Lower lobe of right lung (tissue), 2 donors: ENCODE results near the gene NOD1. TPM values are rescaled to one million over a fixed set of nuclear protein-coding genes. Genes with fewer than 3 reads are reported as not detected.

Source experiments
- ATAC-seq, 2 donors: fragments of 200-7000 bp; cut with Tn5 transposase; one replicate each; pipeline ENCODE4 v1.9.1; 2020 to 2022; ENCODE audit warnings: mild to moderate bottlenecking in 2 of 2, moderate library complexity in 2 of 2
- DNase-seq: peaks from one replicate; pipeline ENCODE4 v3.0.0-alpha.2; 2020
- H3K27ac ChIP-seq: fragments of 200-600 bp; one replicate; pipeline ENCODE4 v1.8.0; 2022
- H3K27me3 ChIP-seq: fragments of 200-600 bp; one replicate; pipeline ENCODE4 v1.8.0; 2022; ENCODE audit warnings: low read depth
- H3K36me3 ChIP-seq: fragments of 200-600 bp; one replicate; pipeline ENCODE4 v1.8.0; 2022; ENCODE audit warnings: mild to moderate bottlenecking
- H3K4me1 ChIP-seq: fragments of 200-600 bp; one replicate; pipeline ENCODE4 v1.8.0; 2022
- H3K4me3 ChIP-seq: fragments of 200-600 bp; one replicate; pipeline ENCODE4 v1.8.0; 2022; ENCODE audit warnings: mild to moderate bottlenecking
- H3K9me3 ChIP-seq: fragments of 200-600 bp; one replicate; pipeline ENCODE4 v1.8.0; 2022
- intact Hi-C: fragments of 100-400 bp; cut with DNase I; formaldehyde crosslinking; loops from one replicate; pipeline ENCODE4 v1.11.0; 2022
- total RNA-seq: library from RNA; stranded (reverse); fragmentation: NEBNext Ultra II Directional; extraction: Animal tissue kit (Norgen Biotek cat#: 25700); gene quantifications from one replicate; pipeline ENCODE4 v1.2.1, GENCODE V29; 2021
- TF ChIP-seq, protein P1 (sequence below): fragments of 200-600 bp; IDR thresholded peaks from one replicate; pipeline ENCODE4 v1.8.0; 2022; ENCODE audit warnings: antibody characterized with exemption, mild to moderate bottlenecking
- donor health status: DM: no; HTN: yes; CAD: no; lungs with severe emphysema.

Gene NOD1
- total RNA-seq, 1 donor from 2014 or later = 42.9 TPM

DNA sequence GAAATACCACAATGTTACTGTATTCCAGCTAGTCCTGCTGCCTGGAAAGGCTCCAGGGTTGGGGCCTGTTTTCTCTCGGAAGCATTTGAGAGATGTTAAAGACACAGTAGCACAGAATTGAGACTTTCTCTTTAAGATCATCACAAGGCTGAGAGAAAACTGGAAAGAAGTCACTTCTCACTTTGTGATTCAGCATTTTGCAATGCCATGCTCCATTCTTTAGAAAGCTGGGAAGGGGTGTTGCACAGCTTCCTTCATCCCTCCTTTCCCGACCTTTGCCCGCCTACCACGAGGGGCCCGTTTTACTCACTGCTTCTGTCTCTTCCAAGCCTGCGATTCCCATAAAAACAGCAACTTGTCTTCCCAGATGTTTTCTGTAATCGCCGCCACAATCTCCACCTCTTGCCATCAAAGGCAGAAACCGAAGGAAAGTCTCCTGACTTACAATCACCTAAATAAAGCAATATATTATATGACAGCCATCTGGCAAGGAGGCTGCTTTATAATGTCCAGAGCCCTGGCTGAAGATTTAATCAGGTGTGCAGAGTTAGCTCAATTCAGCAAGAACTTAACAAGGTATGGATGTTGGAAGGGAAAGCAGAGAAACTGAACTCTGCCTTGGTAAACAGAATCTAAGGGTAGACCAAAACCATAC is 18.9 kb downstream of the NOD1 start:
- no peak overlapping the region for H3K27ac ChIP-seq

DNA sequence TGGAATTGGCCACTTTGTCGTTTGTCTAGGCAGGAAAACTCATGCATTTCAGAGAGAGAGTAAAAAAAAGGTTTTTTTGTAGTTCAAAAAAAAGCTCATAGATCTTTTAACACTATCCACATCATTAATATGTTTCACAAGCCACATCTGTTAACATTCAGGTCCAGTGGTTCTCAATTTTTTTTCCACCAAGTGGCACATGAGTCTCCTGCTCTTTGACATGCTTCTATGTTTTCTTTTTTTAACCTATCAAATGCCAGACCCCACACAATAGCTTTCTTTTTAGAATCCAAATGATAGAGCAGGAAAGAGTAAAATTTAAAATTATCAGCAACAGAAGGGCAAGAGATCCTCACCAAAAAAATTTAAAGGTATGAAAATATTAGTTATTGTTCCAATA is 20.3 kb downstream of the NOD1 start:
- no peak for ATAC-seq
- no peaks in the 10 kb centered on the region for H3K9me3 ChIP-seq
- H3K4me1 ChIP-seq = peaks cover 31% of the 10 kb centered on the region
- no peak overlapping the region for H3K27ac ChIP-seq
- H3K36me3 ChIP-seq = peaks cover 64% of the 10 kb centered on the region
- no peak for DNase-seq
- no peaks in the 10 kb centered on the region for H3K27me3 ChIP-seq
- no peak overlapping the region for H3K4me3 ChIP-seq
- TF ChIP-seq, protein P1, sequence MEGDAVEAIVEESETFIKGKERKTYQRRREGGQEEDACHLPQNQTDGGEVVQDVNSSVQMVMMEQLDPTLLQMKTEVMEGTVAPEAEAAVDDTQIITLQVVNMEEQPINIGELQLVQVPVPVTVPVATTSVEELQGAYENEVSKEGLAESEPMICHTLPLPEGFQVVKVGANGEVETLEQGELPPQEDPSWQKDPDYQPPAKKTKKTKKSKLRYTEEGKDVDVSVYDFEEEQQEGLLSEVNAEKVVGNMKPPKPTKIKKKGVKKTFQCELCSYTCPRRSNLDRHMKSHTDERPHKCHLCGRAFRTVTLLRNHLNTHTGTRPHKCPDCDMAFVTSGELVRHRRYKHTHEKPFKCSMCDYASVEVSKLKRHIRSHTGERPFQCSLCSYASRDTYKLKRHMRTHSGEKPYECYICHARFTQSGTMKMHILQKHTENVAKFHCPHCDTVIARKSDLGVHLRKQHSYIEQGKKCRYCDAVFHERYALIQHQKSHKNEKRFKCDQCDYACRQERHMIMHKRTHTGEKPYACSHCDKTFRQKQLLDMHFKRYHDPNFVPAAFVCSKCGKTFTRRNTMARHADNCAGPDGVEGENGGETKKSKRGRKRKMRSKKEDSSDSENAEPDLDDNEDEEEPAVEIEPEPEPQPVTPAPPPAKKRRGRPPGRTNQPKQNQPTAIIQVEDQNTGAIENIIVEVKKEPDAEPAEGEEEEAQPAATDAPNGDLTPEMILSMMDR = no peak
- intact Hi-C loops = no loop called here

More for the DNA sequence above, 18.9 kb downstream of the NOD1 start:
- peaks cover 50% of the 10 kb centered on the region for H3K36me3 ChIP-seq
- ATAC-seq (peak; percentile 29 to 49), DNase-seq (no peak)
- H3K27me3 ChIP-seq = no peaks in the 10 kb centered on the region
- H3K9me3 ChIP-seq = no peaks in the 10 kb centered on the region
- peaks cover 45% of the 10 kb centered on the region for H3K4me1 ChIP-seq
- intact Hi-C loops = no loop called here
- TF ChIP-seq, protein P1 = no peak
- H3K4me3 ChIP-seq = no peak overlapping the region

DNA sequence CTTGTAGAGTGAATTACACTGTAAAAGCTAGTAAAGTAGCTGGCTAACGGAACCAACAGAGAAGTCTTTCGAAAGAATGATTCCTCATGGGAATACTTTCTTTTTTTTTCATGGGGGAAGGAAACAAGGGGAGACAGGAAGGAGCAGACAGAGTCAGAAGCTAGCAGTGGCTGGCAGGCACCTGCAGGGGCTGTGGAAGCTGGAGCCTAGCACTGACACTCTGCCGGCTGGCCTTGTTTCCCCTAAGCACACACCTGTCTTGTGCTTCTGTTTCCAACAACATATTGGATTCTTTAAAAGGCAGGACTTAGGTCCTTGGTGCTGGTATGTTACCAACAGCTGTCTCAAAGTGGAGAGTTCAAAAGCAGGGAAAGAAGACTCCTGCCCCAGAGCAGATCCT is 24.7 kb downstream of the NOD1 start:
- DNase-seq = no peak
- Histone ChIP-seq H3K9me3 (no peaks in the 10 kb centered on the region), H3K27ac (no peak overlapping the region), H3K4me1 (peaks cover 4% of the 10 kb centered on the region), H3K36me3 (peaks cover 95% of the 10 kb centered on the region), H3K4me3 (no peak overlapping the region), H3K27me3 (no peaks in the 10 kb centered on the region)
- no peak for ATAC-seq
- intact Hi-C loops = no loop called here
- TF ChIP-seq, protein P1 = no peak

DNA sequence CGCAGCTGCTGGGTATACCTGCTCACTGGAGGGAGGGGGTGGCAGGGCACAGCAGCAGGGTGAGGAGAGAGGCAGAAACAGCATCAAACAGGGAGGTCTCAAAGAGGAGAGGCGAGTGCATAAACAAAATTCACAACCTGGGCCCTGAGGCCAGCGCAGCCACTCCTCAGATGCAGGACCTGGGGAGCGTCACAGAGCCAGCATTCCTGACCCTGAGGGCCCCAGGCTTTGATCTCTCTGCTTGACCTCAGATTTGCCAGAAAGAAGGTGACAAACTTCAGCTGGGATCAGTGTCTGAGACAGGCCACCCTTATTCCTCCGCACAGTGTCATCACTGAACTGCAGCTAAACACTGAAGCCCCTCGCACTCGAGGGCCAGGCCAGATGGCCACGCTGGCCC is 25.6 kb downstream of the NOD1 start:
- Histone ChIP-seq H3K27me3 (no peaks in the 10 kb centered on the region), H3K4me3 (no peak overlapping the region), H3K9me3 (no peaks in the 10 kb centered on the region), H3K36me3 (peaks cover 99% of the 10 kb centered on the region), H3K27ac (no peak overlapping the region), H3K4me1 (peaks cover 4% of the 10 kb centered on the region)
- ATAC-seq (no peak), DNase-seq (no peak)
- TF ChIP-seq, protein P1 = no peak
- intact Hi-C loops = no loop called here

DNA sequence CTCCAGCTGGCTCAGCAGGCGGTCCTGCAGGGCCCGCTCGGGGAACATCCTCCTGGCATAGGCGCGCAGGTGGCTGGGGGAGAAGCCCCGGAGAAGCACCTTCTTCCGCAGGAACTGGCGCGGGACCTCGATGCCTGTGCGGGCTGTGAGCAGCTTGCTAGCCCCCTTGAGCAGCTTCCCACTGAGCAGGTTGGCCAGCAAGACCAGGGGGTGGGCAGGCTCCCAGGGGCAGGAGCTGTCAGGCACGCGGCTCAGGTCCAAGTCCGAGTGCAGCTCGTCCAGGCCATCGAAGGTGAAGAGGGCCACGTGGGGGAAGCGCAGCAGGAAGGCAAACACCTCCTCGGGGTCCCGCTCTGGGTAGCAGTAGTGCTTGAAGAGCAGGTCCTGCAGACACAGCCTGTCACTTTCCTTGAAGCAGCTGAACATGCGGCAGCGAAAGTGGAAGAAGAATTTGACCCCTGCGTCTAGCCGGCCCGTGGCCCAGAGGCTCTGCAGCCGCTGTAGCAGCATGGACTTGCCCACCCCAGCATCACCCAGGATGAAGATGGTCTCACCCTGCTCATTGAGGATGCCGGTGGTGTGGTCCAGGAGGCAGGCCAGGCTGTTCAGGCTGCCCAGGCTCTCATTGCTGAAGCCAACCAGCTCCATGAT is 26.2 kb downstream of the NOD1 start:
- Histone ChIP-seq H3K9me3 (no peaks in the 10 kb centered on the region), H3K36me3 (peaks cover 99% of the 10 kb centered on the region), H3K27me3 (no peaks in the 10 kb centered on the region), H3K4me1 (peaks cover 4% of the 10 kb centered on the region), H3K27ac (no peak overlapping the region), H3K4me3 (no peak overlapping the region)
- no peak for DNase-seq
- intact Hi-C loops = no loop called here
- TF ChIP-seq, protein P1 = no peak
- ATAC-seq = peak in 1 of 2 donors; percentile 12
